ENCODE results near the gene FCRL5. TPM values are rescaled to one million over a fixed set of nuclear protein-coding genes. Genes with fewer than 3 reads are reported as not detected.

FCRL5 gene
- total RNA-seq, 1 donor = under 0.01 TPM

DNA sequence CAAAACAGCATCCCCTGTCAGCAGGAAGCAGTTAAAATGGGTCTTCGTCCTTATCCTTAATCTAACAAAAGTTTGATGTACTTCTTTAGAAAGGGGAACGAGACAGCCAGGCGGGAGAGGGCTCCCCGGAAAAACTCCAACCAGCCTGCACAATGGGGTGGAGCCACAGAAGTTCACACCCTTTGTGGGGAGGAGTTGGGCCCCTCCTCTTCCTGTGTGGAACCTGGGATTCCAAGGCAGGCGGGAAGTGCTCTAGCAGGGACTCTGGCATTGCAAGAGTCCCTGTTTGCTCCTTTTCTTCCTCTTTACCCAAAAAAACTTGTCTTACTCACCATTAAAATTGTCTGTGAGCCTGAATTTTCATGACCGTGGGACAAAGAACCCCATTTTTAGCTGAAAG, 47.7 kb downstream of the FCRL5 start:
- DNase-seq (ENCODE audit: insufficient read length, low spot score, missing footprints) = no peak

DNA sequence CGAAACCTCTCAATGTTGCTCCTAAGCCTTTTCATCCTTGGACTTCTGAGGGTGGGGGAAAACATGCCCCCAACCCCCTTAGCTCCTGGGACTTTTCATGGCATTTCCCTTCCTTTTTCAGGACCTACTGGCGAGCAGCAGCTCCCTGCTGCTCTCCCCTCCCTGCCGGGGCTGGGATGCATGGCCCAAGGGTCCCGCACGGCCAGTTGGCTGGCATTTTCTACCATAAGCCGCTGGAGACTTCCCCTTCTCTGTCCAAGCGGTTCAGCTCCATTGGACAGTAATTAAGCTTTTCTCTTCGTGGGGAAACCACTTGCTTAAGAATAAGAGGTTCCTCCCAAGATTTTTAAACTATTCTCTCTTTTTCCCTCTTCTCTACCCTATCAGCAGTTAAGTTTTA, 52.8 kb downstream of the FCRL5 start:
- Histone ChIP-seq H3K36me3 (ENCODE audit: insufficient read depth, low read length) (no peaks in the 10 kb centered on the region), H4K20me1 (ENCODE audit: insufficient read depth, low read length) (no peaks in the 10 kb centered on the region), H3K27me3 (ENCODE audit: insufficient read depth, low read length) (peaks cover 5% of the 10 kb centered on the region), H3K79me2 (ENCODE audit: insufficient read depth, low read length) (no peaks in the 10 kb centered on the region), H3K9me3 (ENCODE audit: low read depth, low read length) (no peaks in the 10 kb centered on the region), H3K4me2 (ENCODE audit: insufficient read depth, low read length) (no peak overlapping the region), H3K27ac (ENCODE audit: low read depth, low read length) (no peak overlapping the region), H3K4me1 (ENCODE audit: insufficient read depth, low read length) (no peaks in the 10 kb centered on the region), H2AFZ (ENCODE audit: low read length) (no peak overlapping the region), H3K4me3 (ENCODE audit: insufficient read depth, low read length) (no peak overlapping the region)
- DNase-seq (ENCODE audit: insufficient read length, low spot score, missing footprints) = no peak
- TF ChIP-seq, protein P1, sequence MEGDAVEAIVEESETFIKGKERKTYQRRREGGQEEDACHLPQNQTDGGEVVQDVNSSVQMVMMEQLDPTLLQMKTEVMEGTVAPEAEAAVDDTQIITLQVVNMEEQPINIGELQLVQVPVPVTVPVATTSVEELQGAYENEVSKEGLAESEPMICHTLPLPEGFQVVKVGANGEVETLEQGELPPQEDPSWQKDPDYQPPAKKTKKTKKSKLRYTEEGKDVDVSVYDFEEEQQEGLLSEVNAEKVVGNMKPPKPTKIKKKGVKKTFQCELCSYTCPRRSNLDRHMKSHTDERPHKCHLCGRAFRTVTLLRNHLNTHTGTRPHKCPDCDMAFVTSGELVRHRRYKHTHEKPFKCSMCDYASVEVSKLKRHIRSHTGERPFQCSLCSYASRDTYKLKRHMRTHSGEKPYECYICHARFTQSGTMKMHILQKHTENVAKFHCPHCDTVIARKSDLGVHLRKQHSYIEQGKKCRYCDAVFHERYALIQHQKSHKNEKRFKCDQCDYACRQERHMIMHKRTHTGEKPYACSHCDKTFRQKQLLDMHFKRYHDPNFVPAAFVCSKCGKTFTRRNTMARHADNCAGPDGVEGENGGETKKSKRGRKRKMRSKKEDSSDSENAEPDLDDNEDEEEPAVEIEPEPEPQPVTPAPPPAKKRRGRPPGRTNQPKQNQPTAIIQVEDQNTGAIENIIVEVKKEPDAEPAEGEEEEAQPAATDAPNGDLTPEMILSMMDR (IDR thresholded peaks at IDR 0.05; ENCODE audit: extremely low read depth, low read depth, low read length) = no peak

More for the DNA sequence above, 47.7 kb downstream of the FCRL5 start:
- Histone ChIP-seq H3K36me3 (ENCODE audit: insufficient read depth, low read length) (no peaks in the 10 kb centered on the region), H3K4me1 (ENCODE audit: insufficient read depth, low read length) (no peaks in the 10 kb centered on the region), H2AFZ (ENCODE audit: low read length) (no peak overlapping the region), H4K20me1 (ENCODE audit: insufficient read depth, low read length) (no peaks in the 10 kb centered on the region), H3K4me3 (ENCODE audit: insufficient read depth, low read length) (no peak overlapping the region), H3K4me2 (ENCODE audit: insufficient read depth, low read length) (no peak overlapping the region), H3K9me3 (ENCODE audit: low read depth, low read length) (no peaks in the 10 kb centered on the region), H3K27me3 (ENCODE audit: insufficient read depth, low read length) (peaks cover 3% of the 10 kb centered on the region), H3K27ac (ENCODE audit: low read depth, low read length) (no peak overlapping the region), H3K79me2 (ENCODE audit: insufficient read depth, low read length) (no peaks in the 10 kb centered on the region)
- TF ChIP-seq, protein P1 (IDR thresholded peaks at IDR 0.05; ENCODE audit: extremely low read depth, low read depth, low read length) = no peak

DNA sequence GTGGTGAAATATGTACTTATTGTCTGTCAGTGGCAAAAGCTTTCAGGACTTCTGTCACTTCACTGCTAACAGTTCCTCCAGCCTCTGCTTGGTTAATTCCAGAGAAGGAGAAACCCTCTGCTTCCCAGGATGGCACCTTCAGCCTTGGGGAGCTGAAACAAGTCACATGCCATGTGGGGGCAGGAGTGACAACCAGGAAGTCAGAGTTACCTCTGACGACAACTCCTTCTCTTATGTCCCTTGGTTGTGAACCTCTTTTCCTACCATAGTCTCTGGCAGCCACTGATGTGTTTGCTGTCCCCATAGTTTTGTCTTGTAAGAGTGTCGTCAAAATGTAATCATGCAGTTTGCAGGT, 53.6 kb downstream of the FCRL5 start:
- Histone ChIP-seq H3K27ac (ENCODE audit: low read depth, low read length) (no peak overlapping the region), H3K9me3 (ENCODE audit: low read depth, low read length) (no peaks in the 10 kb centered on the region), H3K27me3 (ENCODE audit: insufficient read depth, low read length) (peaks cover 8% of the 10 kb centered on the region), H3K4me3 (ENCODE audit: insufficient read depth, low read length) (no peak overlapping the region), H3K4me2 (ENCODE audit: insufficient read depth, low read length) (no peak overlapping the region), H4K20me1 (ENCODE audit: insufficient read depth, low read length) (no peaks in the 10 kb centered on the region), H3K79me2 (ENCODE audit: insufficient read depth, low read length) (no peaks in the 10 kb centered on the region), H2AFZ (ENCODE audit: low read length) (no peak overlapping the region), H3K36me3 (ENCODE audit: insufficient read depth, low read length) (no peaks in the 10 kb centered on the region), H3K4me1 (ENCODE audit: insufficient read depth, low read length) (no peaks in the 10 kb centered on the region)
- DNase-seq (ENCODE audit: insufficient read length, low spot score, missing footprints) = no peak
- TF ChIP-seq, protein P1 (IDR thresholded peaks at IDR 0.05; ENCODE audit: extremely low read depth, low read depth, low read length) = no peak

DNA sequence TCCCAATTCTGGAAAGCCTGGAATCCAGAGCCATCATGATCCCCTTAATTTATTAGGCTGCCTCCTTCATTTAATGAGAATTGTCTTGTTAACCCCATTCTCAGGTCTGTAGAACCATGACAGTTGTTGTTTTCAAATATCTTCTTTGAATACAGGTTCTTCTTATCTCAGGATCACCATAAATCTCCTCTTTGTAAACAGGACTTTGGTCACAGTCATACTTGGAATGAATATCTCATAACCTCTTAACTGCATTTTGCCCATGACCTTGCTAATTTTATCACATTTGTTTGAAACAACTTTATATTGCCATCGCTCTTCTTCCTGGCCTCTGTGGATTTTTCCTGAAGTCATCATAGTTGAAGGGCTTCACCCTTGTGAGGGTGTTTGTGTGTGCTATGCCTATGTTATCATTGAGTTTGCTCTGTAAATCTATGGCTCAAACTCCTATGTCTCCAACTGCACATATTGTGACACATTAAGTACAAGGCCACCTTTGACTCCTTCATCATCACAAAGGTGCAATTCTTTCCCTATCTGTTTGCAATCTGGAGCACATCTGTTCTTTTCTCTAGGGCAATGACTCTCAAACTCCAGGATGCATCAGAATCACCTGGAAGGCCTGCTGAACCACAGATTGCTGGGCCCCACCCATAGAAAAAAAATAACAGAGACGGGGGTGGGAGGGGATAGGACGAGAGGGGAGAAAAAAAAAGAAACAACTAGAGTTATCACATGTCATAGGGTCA, 54.2 kb downstream of the FCRL5 start:
- Histone ChIP-seq H3K9me3 (ENCODE audit: low read depth, low read length) (no peaks in the 10 kb centered on the region), H2AFZ (ENCODE audit: low read length) (no peak overlapping the region), H3K27ac (ENCODE audit: low read depth, low read length) (no peak overlapping the region), H3K4me3 (ENCODE audit: insufficient read depth, low read length) (no peak overlapping the region), H3K27me3 (ENCODE audit: insufficient read depth, low read length) (peaks cover 8% of the 10 kb centered on the region), H3K79me2 (ENCODE audit: insufficient read depth, low read length) (no peaks in the 10 kb centered on the region), H3K36me3 (ENCODE audit: insufficient read depth, low read length) (no peaks in the 10 kb centered on the region), H3K4me1 (ENCODE audit: insufficient read depth, low read length) (no peaks in the 10 kb centered on the region), H3K4me2 (ENCODE audit: insufficient read depth, low read length) (no peak overlapping the region), H4K20me1 (ENCODE audit: insufficient read depth, low read length) (no peaks in the 10 kb centered on the region)
- TF ChIP-seq, protein P1 (IDR thresholded peaks at IDR 0.05; ENCODE audit: extremely low read depth, low read depth, low read length) = no peak
- no peak for DNase-seq (ENCODE audit: insufficient read length, low spot score, missing footprints)
